GM12892 (cell line): ENCODE results near the gene PRRC2B.

Experiments used
- POLR2A ChIP-seq: IDR thresholded peaks from 2 replicates; pipeline ENCODE4 v1.6.1; 2011; ENCODE audit warnings: low read depth, low read length, control low read depth
- TAF1 ChIP-seq: IDR thresholded peaks from 2 replicates; pipeline ENCODE4 v1.6.1; 2011; ENCODE audit warnings: low read depth, mild to moderate bottlenecking, control low read depth, low read length, borderline replicate concordance

DNA sequence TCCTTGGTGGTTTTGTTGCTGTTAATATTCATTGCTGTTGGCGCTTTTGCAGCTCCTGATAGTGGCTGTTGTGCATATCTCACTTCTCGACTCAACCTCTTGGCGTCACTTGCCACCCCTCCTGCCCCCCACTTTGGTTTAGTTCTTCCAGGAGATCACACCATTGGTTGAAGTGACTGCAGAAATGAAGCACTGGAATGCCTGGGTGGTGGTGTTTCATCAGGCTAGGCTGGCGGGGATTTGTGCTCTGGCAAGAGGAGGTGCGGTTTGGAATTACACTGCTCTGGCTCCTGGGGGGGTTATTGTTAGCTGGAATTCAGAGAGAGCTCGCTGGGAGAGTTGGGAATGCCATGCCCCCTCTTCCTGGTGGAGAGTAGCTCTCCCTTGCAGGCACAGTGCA, 11.5 kb downstream of the PRRC2B start:
- TF ChIP-seq POLR2A (no peak), TAF1 (no peak)
